Stimulated activated CD4-positive, alpha-beta T cell treated with anti-CD3 and anti-CD28 coated beads, TNF-alpha, amount 100 ng/mL, for 4 hours (primary cell): Measurements from ENCODE around the gene RANBP3.
"Not testable (repeated sequence)": the region's sequence is repeated elsewhere in the genome, so short reads cannot be mapped to it uniquely, and the experiment has no call there.

Experiments
- DNase-seq, 3 experiments: peaks; one replicate each; pipeline ENCODE4 v3.0.0-alpha.2; 2020; ENCODE audit warnings: low read depth in 3 of 3

RANBP3 gene

GRCh38 chr19:5883157-5883873 lies 94.6 kb downstream of the RANBP3 start:
- not testable (repeated sequence) for DNase-seq

- no peak for DNase-seq
Observed at GRCh38 chr19:5882421-5882968, 95.4 kb downstream of the RANBP3 start.

- no peak for DNase-seq
Observed at GRCh38 chr19:5881543-5882299, 96.2 kb downstream of the RANBP3 start.

GRCh38 chr19:5880604-5881078 lies 97.3 kb downstream of the RANBP3 start:
- DNase-seq: no peak

- no peak for DNase-seq
Observed at GRCh38 chr19:5880196-5880595, 97.7 kb downstream of the RANBP3 start.

- no peak for DNase-seq
Observed at GRCh38 chr19:5877882-5878281, 100.1 kb downstream of the RANBP3 start.

GRCh38 chr19:5877427-5877826 lies 100.5 kb downstream of the RANBP3 start:
- DNase-seq: no peak

- not testable (repeated sequence) for DNase-seq
Observed at GRCh38 chr19:5874496-5874895, 103.4 kb downstream of the RANBP3 start.

GRCh38 chr19:5873617-5874199 lies 104.2 kb downstream of the RANBP3 start:
- no peak for DNase-seq

GRCh38 chr19:5870986-5871394 lies 107.0 kb downstream of the RANBP3 start:
- DNase-seq: no peak

GRCh38 chr19:5867201-5868136 lies 110.5 kb downstream of the RANBP3 start:
- DNase-seq: no peak
